Measurements from ENCODE around the gene SLC7A6.

Gene SLC7A6

DNA sequence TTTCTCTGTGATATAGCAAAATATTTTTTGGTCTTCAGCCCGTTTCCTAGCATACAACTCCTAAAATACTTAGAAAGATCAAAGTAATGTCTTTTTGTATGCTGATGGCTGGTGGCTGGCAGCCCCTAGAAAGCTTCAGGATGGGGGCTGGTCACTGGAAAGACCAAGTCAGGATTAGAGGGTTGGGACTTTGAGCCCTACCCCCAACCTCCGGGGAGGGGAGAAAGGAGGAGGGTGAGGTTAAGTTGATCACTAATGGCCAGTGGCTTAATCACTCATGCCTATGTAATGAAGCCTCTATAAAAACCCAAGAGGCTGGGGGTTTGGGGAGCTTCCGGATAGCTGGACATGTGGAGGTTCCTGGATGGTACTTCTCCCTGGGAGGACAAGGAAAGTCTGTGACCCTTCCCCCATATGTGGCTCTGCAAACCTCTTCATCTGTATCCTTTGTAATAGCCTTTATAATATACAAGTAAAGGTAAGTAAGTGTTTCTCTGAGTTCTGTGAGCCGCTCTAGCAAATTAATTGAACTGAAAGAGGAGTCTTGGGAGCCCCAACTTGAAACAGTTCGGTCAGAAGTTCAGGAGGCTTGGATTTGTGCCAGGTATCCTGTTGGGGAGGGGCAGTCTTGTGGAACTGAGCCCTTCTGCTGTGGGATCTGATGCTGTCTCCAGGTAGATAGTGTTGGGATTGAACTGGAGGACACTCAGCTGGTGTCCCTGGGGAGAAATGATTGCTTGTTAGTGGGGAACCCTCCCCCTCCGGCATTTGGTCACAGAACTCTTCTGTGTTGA is 3.5 kb downstream of the SLC7A6 start:
- Histone ChIP-seq H2AK5ac (ENCODE audit: low read length, severe bottlenecking) (peak overlapping the region; percentile 40), H3K36me3 (ENCODE audit: control insufficient read depth in 1 of 2, insufficient read depth in 2 of 2, low read depth in 1 of 2, low read length in 2 of 2) (peaks cover 4 to 14% of the 10 kb centered on the region in 2 experiments), H3K79me1 (replicated peaks; ENCODE audit: low read length, poor library complexity, severe bottlenecking) (peaks cover 8% of the 10 kb centered on the region), H3K27ac (ENCODE audit: low read length, poor library complexity, severe bottlenecking) (no peak overlapping the region), H2BK5ac (ENCODE audit: low read depth, low read length, poor library complexity, severe bottlenecking) (no peak overlapping the region), H3K23ac (ENCODE audit: low read length in 2 of 2) (no peak overlapping the region), H2BK120ac (ENCODE audit: low read depth, low read length) (no peak overlapping the region), H4K8ac (ENCODE audit: low read length) (no peak overlapping the region), H3K27me3 (ENCODE audit: control insufficient read depth in 1 of 2, insufficient read depth in 1 of 2, low read length in 2 of 2) (no peaks in the 10 kb centered on the region), H3K14ac (ENCODE audit: low read length in 2 of 2) (no peak overlapping the region), H3K18ac (ENCODE audit: low read depth in 1 of 2, low read length in 2 of 2) (no peak overlapping the region), H4K91ac (ENCODE audit: low read length) (no peak overlapping the region), H3K4ac (ENCODE audit: low read depth in 1 of 2, low read length in 2 of 2) (no peak overlapping the region), H3K9me3 (ENCODE audit: control insufficient read depth, low read length) (no peaks in the 10 kb centered on the region), H2AFZ (ENCODE audit: low read depth, low read length) (no peak overlapping the region), H3K4me2 (ENCODE audit: low read length, poor library complexity, severe bottlenecking) (peak overlapping the region; percentile 19), H2BK12ac (ENCODE audit: low read length in 2 of 2) (no peak overlapping the region), H3K4me3 (ENCODE audit: insufficient read depth in 1 of 2, low read depth in 1 of 2, low read length in 2 of 2) (no peak overlapping the region), H3K9ac (ENCODE audit: low read length) (no peak overlapping the region), H3K4me1 (ENCODE audit: control insufficient read depth, insufficient read depth, low read depth, low read length) (peaks cover 23% of the 10 kb centered on the region), H2BK15ac (ENCODE audit: low read depth, poor library complexity, severe bottlenecking) (no peak overlapping the region)
- DNase-seq, result no peak
- 49% methylated on average over 3 of the region's 6 CpGs for WGBS

DNA sequence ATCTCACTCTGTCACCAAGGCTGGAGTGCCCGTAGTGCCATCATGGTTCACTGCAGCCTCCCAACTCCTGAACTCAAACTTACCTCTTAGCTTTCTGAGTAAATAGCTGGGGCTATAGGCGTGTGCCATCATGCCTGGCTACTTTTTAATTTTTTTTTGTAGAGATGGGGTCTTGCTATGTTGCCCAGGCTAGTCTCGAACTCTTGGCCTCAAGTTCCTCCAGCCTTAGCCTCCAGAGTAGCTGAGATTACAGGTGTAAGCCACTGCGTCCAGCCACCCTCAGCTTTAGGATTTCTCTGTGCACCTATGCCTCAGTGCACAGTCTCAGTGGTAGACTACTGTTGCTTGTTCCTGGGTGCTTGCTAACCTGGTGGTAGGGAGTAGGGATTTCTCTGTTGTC is 5.5 kb downstream of the SLC7A6 start:
- no peak overlapping the region for H2AK5ac ChIP-seq (ENCODE audit: low read length, severe bottlenecking)
- H3K4me2 ChIP-seq (ENCODE audit: low read length, poor library complexity, severe bottlenecking), result no peak overlapping the region
- DNase-seq, result no peak
- H3K4ac ChIP-seq (ENCODE audit: low read depth in 1 of 2, low read length in 2 of 2), result no peak overlapping the region
- H3K4me1 ChIP-seq (ENCODE audit: control insufficient read depth, insufficient read depth, low read depth, low read length), result peaks cover 15% of the 10 kb centered on the region
- no peaks in the 10 kb centered on the region for H3K9me3 ChIP-seq (ENCODE audit: control insufficient read depth, low read length)
- H4K91ac ChIP-seq (ENCODE audit: low read length), result no peak overlapping the region
- H2BK15ac ChIP-seq (ENCODE audit: low read depth, poor library complexity, severe bottlenecking), result no peak overlapping the region
- no peak overlapping the region for H3K4me3 ChIP-seq (ENCODE audit: insufficient read depth in 1 of 2, low read depth in 1 of 2, low read length in 2 of 2)
- no peak overlapping the region for H4K8ac ChIP-seq (ENCODE audit: low read length)
- H3K36me3 ChIP-seq (ENCODE audit: control insufficient read depth in 1 of 2, insufficient read depth in 2 of 2, low read depth in 1 of 2, low read length in 2 of 2), result peaks cover 18 to 33% of the 10 kb centered on the region in 2 experiments
- no peak overlapping the region for H3K18ac ChIP-seq (ENCODE audit: low read depth in 1 of 2, low read length in 2 of 2)
- no peak overlapping the region for H3K27ac ChIP-seq (ENCODE audit: low read length, poor library complexity, severe bottlenecking)
- H2BK12ac ChIP-seq (ENCODE audit: low read length in 2 of 2), result no peak overlapping the region
- peaks cover 18% of the 10 kb centered on the region for H3K79me1 ChIP-seq (replicated peaks; ENCODE audit: low read length, poor library complexity, severe bottlenecking)
- no peak overlapping the region for H2AFZ ChIP-seq (ENCODE audit: low read depth, low read length)
- 97% methylated on average over 4 of the region's 4 CpGs for WGBS
- no peaks in the 10 kb centered on the region for H3K27me3 ChIP-seq (ENCODE audit: control insufficient read depth in 1 of 2, insufficient read depth in 1 of 2, low read length in 2 of 2)
- H2BK5ac ChIP-seq (ENCODE audit: low read depth, low read length, poor library complexity, severe bottlenecking), result no peak overlapping the region
- no peak overlapping the region for H3K14ac ChIP-seq (ENCODE audit: low read length in 2 of 2)
- H2BK120ac ChIP-seq (ENCODE audit: low read depth, low read length), result no peak overlapping the region
- no peak overlapping the region for H3K23ac ChIP-seq (ENCODE audit: low read length in 2 of 2)
- no peak overlapping the region for H3K9ac ChIP-seq (ENCODE audit: low read length)

DNA sequence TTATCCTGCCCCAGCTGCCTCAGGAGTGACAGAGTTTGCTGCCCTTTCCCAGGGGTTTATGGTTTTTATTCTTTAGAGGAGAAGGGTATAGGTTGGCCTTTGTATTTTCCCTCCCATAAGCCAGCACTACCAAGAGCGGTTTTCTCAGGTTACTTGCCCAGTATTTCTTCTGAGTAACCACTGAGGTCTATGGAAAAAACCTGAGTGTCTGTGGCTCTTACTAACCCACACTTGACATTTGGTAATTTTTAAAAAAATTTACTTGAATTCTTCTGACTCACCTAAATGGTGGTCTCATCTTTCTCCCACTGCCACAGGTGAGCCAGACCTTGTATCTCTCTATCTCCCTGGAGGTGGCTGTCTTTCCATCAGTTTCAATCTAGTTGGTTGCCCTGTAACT is 6.0 kb downstream of the SLC7A6 start:
- Histone ChIP-seq H3K4me2 (ENCODE audit: low read length, poor library complexity, severe bottlenecking) (no peak overlapping the region), H3K36me3 (ENCODE audit: control insufficient read depth in 1 of 2, insufficient read depth in 2 of 2, low read depth in 1 of 2, low read length in 2 of 2) (peaks cover 22 to 36% of the 10 kb centered on the region in 2 experiments), H2BK12ac (ENCODE audit: low read length in 2 of 2) (no peak overlapping the region), H3K9me3 (ENCODE audit: control insufficient read depth, low read length) (no peaks in the 10 kb centered on the region), H3K4me3 (ENCODE audit: insufficient read depth in 1 of 2, low read depth in 1 of 2, low read length in 2 of 2) (no peak overlapping the region), H3K4me1 (ENCODE audit: control insufficient read depth, insufficient read depth, low read depth, low read length) (peaks cover 15% of the 10 kb centered on the region), H3K27me3 (ENCODE audit: control insufficient read depth in 1 of 2, insufficient read depth in 1 of 2, low read length in 2 of 2) (no peaks in the 10 kb centered on the region), H3K27ac (ENCODE audit: low read length, poor library complexity, severe bottlenecking) (no peak overlapping the region), H3K18ac (ENCODE audit: low read depth in 1 of 2, low read length in 2 of 2) (no peak overlapping the region), H3K23ac (ENCODE audit: low read length in 2 of 2) (no peak overlapping the region), H3K9ac (ENCODE audit: low read length) (no peak overlapping the region), H2BK15ac (ENCODE audit: low read depth, poor library complexity, severe bottlenecking) (no peak overlapping the region), H4K8ac (ENCODE audit: low read length) (no peak overlapping the region), H3K4ac (ENCODE audit: low read depth in 1 of 2, low read length in 2 of 2) (no peak overlapping the region), H2AFZ (ENCODE audit: low read depth, low read length) (no peak overlapping the region), H2BK120ac (ENCODE audit: low read depth, low read length) (no peak overlapping the region), H4K91ac (ENCODE audit: low read length) (no peak overlapping the region), H3K14ac (ENCODE audit: low read length in 2 of 2) (no peak overlapping the region), H2AK5ac (ENCODE audit: low read length, severe bottlenecking) (no peak overlapping the region), H2BK5ac (ENCODE audit: low read depth, low read length, poor library complexity, severe bottlenecking) (no peak overlapping the region), H3K79me1 (replicated peaks; ENCODE audit: low read length, poor library complexity, severe bottlenecking) (peaks cover 18% of the 10 kb centered on the region)
- no peak for DNase-seq
- WGBS, result 0% methylated on average over 1 of the region's 1 CpG

DNA sequence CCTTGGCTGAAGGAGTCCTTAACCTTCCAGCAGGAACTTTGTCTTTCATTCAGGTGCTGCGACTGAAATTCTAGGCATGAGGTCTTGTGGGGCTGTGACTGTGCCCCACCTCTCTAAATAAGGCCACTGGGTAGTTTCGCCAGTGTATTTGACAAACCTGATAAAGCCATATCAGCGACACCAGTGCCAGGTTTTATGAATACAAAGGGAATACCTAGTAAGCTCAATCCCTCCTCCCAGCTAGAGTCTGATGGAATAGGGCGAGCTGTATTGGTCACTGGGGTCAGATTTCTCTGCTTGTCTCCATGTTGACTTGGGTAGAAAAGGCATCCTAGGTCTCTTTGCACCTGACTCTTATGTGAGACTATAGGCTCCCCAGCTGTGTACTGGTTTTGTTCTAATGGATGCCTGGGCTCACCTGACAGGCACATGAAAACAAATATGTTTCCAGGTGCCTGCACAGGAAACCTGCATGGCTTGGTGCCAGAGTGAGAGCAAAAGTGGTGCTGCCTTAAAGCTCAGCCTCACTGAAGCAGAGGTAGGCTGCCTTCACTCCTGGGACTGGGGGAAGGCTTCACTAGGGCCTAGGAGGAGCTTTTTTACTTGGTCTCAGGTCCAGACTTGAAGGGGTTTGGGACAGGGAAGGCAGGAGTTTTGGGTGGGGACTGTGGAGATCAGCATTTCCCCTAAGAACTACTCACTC is 8.3 kb downstream of the SLC7A6 start:
- Histone ChIP-seq H2BK120ac (ENCODE audit: low read depth, low read length) (no peak overlapping the region), H4K8ac (ENCODE audit: low read length) (no peak overlapping the region), H3K27me3 (ENCODE audit: control insufficient read depth in 1 of 2, insufficient read depth in 1 of 2, low read length in 2 of 2) (no peaks in the 10 kb centered on the region), H2BK12ac (ENCODE audit: low read length in 2 of 2) (no peak overlapping the region), H3K18ac (ENCODE audit: low read depth in 1 of 2, low read length in 2 of 2) (no peak overlapping the region), H3K27ac (ENCODE audit: low read length, poor library complexity, severe bottlenecking) (no peak overlapping the region), H4K91ac (ENCODE audit: low read length) (no peak overlapping the region), H3K4ac (ENCODE audit: low read depth in 1 of 2, low read length in 2 of 2) (no peak overlapping the region), H3K23ac (ENCODE audit: low read length in 2 of 2) (peak overlapping the region in 1 of 2 experiments; percentile 75), H3K9ac (ENCODE audit: low read length) (no peak overlapping the region), H2BK5ac (ENCODE audit: low read depth, low read length, poor library complexity, severe bottlenecking) (no peak overlapping the region), H3K4me1 (ENCODE audit: control insufficient read depth, insufficient read depth, low read depth, low read length) (peaks cover 12% of the 10 kb centered on the region), H3K79me1 (replicated peaks; ENCODE audit: low read length, poor library complexity, severe bottlenecking) (peaks cover 18% of the 10 kb centered on the region), H3K14ac (ENCODE audit: low read length in 2 of 2) (no peak overlapping the region), H3K4me3 (ENCODE audit: insufficient read depth in 1 of 2, low read depth in 1 of 2, low read length in 2 of 2) (no peak overlapping the region), H3K4me2 (ENCODE audit: low read length, poor library complexity, severe bottlenecking) (no peak overlapping the region), H2AK5ac (ENCODE audit: low read length, severe bottlenecking) (no peak overlapping the region), H2AFZ (ENCODE audit: low read depth, low read length) (no peak overlapping the region), H3K9me3 (ENCODE audit: control insufficient read depth, low read length) (no peaks in the 10 kb centered on the region), H2BK15ac (ENCODE audit: low read depth, poor library complexity, severe bottlenecking) (no peak overlapping the region), H3K36me3 (ENCODE audit: control insufficient read depth in 1 of 2, insufficient read depth in 2 of 2, low read depth in 1 of 2, low read length in 2 of 2) (peaks cover 26 to 46% of the 10 kb centered on the region in 2 experiments)
- WGBS, result 96% methylated on average over 3 of the region's 4 CpGs
- DNase-seq, result no peak
